HFFc6 (cell line): Measurements from ENCODE around the gene PTPRN2. TPM values are rescaled to one million over a fixed set of nuclear protein-coding genes. Genes with fewer than 3 reads are reported as not detected.
"Not testable (repeated sequence)": the region's sequence is repeated elsewhere in the genome, so short reads cannot be mapped to it uniquely, and the experiment has no call there.

Experiments
- DNase-seq: peaks from one replicate; pipeline ENCODE4 v3.0.0-alpha.2; 2018
- H3K27ac Mint-ChIP-seq: 2 replicates; pipeline ENCODE4 v1.8.0; 2020; ENCODE audit warnings: mild to moderate bottlenecking, mixed read lengths
- H3K27me3 Mint-ChIP-seq: 2 replicates; pipeline ENCODE4 v1.8.0; 2021; ENCODE audit warnings: mild to moderate bottlenecking, moderate library complexity, mixed read lengths; ENCODE audit not compliant: insufficient read depth
- H3K36me3 Mint-ChIP-seq: 2 replicates; pipeline ENCODE4 v1.8.0; 2021; ENCODE audit warnings: low read depth, mixed read lengths
- H3K4me1 Mint-ChIP-seq: 2 replicates; pipeline ENCODE4 v1.8.0; 2020; ENCODE audit warnings: low read depth, mixed read lengths
- H3K4me3 Mint-ChIP-seq: 2 replicates; pipeline ENCODE4 v1.8.0; 2020; ENCODE audit warnings: mild to moderate bottlenecking, moderate library complexity, mixed read lengths
- H3K9me3 Mint-ChIP-seq: 2 replicates; pipeline ENCODE4 v1.8.0; 2020; ENCODE audit warnings: mild to moderate bottlenecking, mixed read lengths
- total RNA-seq, 6 experiments: library from RNA; stranded (reverse); fragmentation: NEBNext Ultra II Directional; extraction: Animal tissue kit (Norgen Biotek cat#: 25700); gene quantifications; 2 replicates in 1 of 6; 3 replicates in 5 of 6; pipeline ENCODE4 v1.2.3, GENCODE V29; 2021
- TF ChIP-seq, protein P1 (sequence below): fragments of 200-600 bp; sonication (generic); IDR thresholded peaks from 2 replicates; pipeline ENCODE4 v1.5.0; 2021; ENCODE audit warnings: antibody characterized with exemption, mild to moderate bottlenecking

Gene PTPRN2
- total RNA-seq, 6 experiments from 2014 or later, result 0.05 to 0.27 (median 0.23) TPM

DNA sequence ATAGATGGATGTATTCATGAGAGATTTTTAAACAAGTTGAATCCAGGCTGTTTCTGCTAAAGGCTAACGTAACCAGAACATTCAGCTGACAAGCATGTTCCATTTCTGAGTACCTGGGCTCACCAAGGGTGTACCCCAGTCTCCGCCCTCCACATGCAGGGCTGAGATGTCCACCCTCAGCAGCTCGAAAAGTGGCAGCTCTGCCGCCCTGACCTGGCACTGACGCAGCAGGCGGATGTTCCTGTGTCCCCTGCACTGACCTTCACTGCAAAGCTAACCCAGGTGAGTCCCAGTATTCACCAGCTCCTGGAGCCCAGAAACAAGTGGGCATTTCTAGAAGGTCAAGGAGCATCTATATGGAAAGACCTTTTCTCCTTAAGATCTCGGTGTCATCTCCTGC lies 437.4 kb downstream of the PTPRN2 start:
- TF ChIP-seq, protein P1, sequence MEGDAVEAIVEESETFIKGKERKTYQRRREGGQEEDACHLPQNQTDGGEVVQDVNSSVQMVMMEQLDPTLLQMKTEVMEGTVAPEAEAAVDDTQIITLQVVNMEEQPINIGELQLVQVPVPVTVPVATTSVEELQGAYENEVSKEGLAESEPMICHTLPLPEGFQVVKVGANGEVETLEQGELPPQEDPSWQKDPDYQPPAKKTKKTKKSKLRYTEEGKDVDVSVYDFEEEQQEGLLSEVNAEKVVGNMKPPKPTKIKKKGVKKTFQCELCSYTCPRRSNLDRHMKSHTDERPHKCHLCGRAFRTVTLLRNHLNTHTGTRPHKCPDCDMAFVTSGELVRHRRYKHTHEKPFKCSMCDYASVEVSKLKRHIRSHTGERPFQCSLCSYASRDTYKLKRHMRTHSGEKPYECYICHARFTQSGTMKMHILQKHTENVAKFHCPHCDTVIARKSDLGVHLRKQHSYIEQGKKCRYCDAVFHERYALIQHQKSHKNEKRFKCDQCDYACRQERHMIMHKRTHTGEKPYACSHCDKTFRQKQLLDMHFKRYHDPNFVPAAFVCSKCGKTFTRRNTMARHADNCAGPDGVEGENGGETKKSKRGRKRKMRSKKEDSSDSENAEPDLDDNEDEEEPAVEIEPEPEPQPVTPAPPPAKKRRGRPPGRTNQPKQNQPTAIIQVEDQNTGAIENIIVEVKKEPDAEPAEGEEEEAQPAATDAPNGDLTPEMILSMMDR, result no peak
- Mint-ChIP-seq H3K4me1 (no peaks in the 10 kb centered on the region), H3K9me3 (peaks cover 61% of the 10 kb centered on the region), H3K4me3 (no peak overlapping the region), H3K27ac (no peak overlapping the region), H3K36me3 (peaks cover 12% of the 10 kb centered on the region), H3K27me3 (no peaks in the 10 kb centered on the region)
- DNase-seq, result no peak

- not testable (repeated sequence) for H3K4me3 Mint-ChIP-seq, H3K27ac Mint-ChIP-seq, H3K36me3 Mint-ChIP-seq, H3K27me3 Mint-ChIP-seq, DNase-seq, H3K4me1 Mint-ChIP-seq
- H3K9me3 Mint-ChIP-seq, result peaks cover 56% of the 10 kb centered on the region
These were observed 440.2 kb downstream of the PTPRN2 start for GRCh38 chr7:158147431-158147830.

- Mint-ChIP-seq H3K27me3 (peaks cover 1% of the 10 kb centered on the region; the same call in 1 of the 2 replicates), H3K9me3 (peaks cover 60% of the 10 kb centered on the region), H3K4me1 (no peaks in the 10 kb centered on the region), H3K27ac (no peak overlapping the region), H3K4me3 (no peak overlapping the region), H3K36me3 (peaks cover 6% of the 10 kb centered on the region; the same call in 1 of the 2 replicates)
- TF ChIP-seq, protein P1, result no peak
- no peak for DNase-seq
These were observed 442.3 kb downstream of the PTPRN2 start for GRCh38 chr7:158145370-158145769.

DNA sequence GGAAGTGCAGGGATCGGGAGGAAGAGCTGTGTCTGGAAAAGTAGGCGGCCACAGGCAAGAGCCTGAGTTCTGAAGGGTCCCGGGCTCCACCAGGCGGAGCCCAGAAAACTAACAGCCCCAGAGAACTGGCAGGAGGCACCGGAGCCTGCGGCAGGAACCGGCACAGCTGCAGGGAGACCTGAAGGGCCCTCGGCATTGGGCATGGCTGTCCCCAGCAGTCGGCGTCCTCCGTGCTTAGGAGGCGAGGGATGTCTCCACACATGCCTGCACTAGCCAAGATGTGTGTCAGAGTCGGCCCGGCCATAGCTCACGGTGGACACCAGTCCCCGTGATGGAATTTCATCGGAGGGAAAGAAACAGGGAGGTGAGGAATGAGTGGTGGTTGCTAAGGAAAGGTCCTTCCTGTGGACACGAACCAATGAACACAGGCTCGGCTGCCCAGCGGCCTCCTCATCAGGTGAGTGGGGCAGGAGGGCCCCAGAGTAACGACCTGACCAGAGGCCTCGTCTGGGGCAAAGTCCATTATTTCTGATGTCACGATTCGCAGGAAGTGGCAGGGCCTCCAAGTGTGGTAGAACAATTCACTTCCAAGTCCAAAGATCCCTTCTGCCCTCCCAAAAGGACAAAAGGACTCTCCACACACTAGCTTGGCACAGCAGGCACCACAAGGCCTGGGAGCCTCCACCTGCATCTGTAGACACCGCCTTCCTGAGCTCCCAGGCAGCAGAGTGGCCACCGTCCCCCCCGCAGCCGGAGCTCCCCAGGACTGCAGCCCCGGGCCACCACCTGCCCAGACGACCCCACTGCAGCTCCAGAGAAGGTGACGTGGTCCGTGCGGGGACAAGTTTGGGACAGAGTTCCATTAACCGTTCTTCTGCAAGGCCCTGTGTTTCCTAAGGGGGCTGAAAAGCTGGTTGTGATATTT lies 444.2 kb downstream of the PTPRN2 start:
- Mint-ChIP-seq H3K27me3 (peaks cover 3% of the 10 kb centered on the region; the same call in 1 of the 2 replicates), H3K4me3 (no peak overlapping the region)

GRCh38 chr7:158142657-158143056 lies 445.0 kb downstream of the PTPRN2 start:
- DNase-seq, result no peak
- peaks cover 78% of the 10 kb centered on the region for H3K9me3 Mint-ChIP-seq
- H3K4me3 Mint-ChIP-seq, result no peak overlapping the region
- no peak overlapping the region for H3K27ac Mint-ChIP-seq
- no peaks in the 10 kb centered on the region for H3K4me1 Mint-ChIP-seq
- H3K27me3 Mint-ChIP-seq, result peaks cover 5% of the 10 kb centered on the region; the same call in 1 of the 2 replicates
- TF ChIP-seq, protein P1, result no peak
- H3K36me3 Mint-ChIP-seq, result peaks cover 11% of the 10 kb centered on the region

More for the DNA sequence above, 444.2 kb downstream of the PTPRN2 start:
- TF ChIP-seq, protein P1, result no peak
- Mint-ChIP-seq H3K27ac (no peak overlapping the region), H3K4me1 (no peaks in the 10 kb centered on the region), H3K36me3 (peaks cover 6% of the 10 kb centered on the region), H3K9me3 (peaks cover 72% of the 10 kb centered on the region)
- no peak for DNase-seq
